Common myeloid progenitor, CD34-positive (primary cell): ENCODE data around the gene RMND5A.

ENCODE experiments used
- CTCF ChIA-PET: fragments of 350-600 bp; sonication (Branson Sonifier 250); formaldehyde crosslinking; loops from one replicate; lab custom pipeline; 2021; ENCODE audit warnings: antibody characterized with exemption; lab: Charles Lee
- POLR2A ChIA-PET: fragments of 350-600 bp; sonication (Branson Sonifier 250); formaldehyde crosslinking; loops from one replicate; lab custom pipeline; 2021; ENCODE audit warnings: antibody characterized with exemption; lab: Charles Lee
- DNase-seq, 3 donors: peaks; one replicate each; pipeline versions ENCODE4 v3.0.0 to v3.0.0-alpha.2; 2013
- H3K27ac ChIP-seq, 2 experiments: 1 replicate in 1 of 2; 2 replicates in 1 of 2; pipeline ENCODE4 v1.7.0; 2013; ENCODE audit warnings: inconsistent platforms in 2 of 2, low read length in 2 of 2, mild to moderate bottlenecking in 2 of 2, low read depth in 1 of 2, moderate library complexity in 1 of 2; ENCODE audit not compliant: severe bottlenecking in 2 of 2, insufficient read depth in 1 of 2, poor library complexity in 1 of 2
- H3K27me3 ChIP-seq, 5 experiments: replicated peaks in 2 of 5; 1 replicate in 3 of 5; 2 replicates in 2 of 5; pipeline versions ENCODE4 v1.6.1 to v1.7.0; 2013; ENCODE audit warnings: low read length in 4 of 5, mild to moderate bottlenecking in 2 of 5, moderate library complexity in 2 of 5, inconsistent platforms in 1 of 5; ENCODE audit not compliant: insufficient read depth in 5 of 5, control insufficient read depth in 4 of 5
- H3K36me3 ChIP-seq, 4 experiments: 1 replicate in 2 of 4; 2 replicates in 2 of 4; pipeline versions ENCODE4 v1.6.1 to v1.7.0; 2013; ENCODE audit warnings: low read length in 3 of 4, control low read depth in 1 of 4, mild to moderate bottlenecking in 1 of 4; ENCODE audit not compliant: control insufficient read depth in 4 of 4, insufficient read depth in 4 of 4
- H3K4me1 ChIP-seq, 4 experiments: 1 replicate in 3 of 4; 2 replicates in 1 of 4; pipeline versions ENCODE4 v1.6.1 to v1.7.1; 2013; ENCODE audit warnings: low read length in 3 of 4, mild to moderate bottlenecking in 3 of 4, control low read depth in 1 of 4, inconsistent platforms in 1 of 4, moderate library complexity in 1 of 4; ENCODE audit not compliant: control insufficient read depth in 4 of 4, insufficient read depth in 4 of 4; ENCODE audit errors: control extremely low read depth in 1 of 4
- H3K4me3 ChIP-seq, 7 experiments: 1 replicate in 4 of 7; 2 replicates in 3 of 7; pipeline versions ENCODE4 v1.5.1 to v1.7.0; 2013; ENCODE audit warnings: mild to moderate bottlenecking in 7 of 7, low read length in 6 of 7, moderate library complexity in 6 of 7, inconsistent platforms in 2 of 7, low read depth in 2 of 7, control low read depth in 1 of 7; ENCODE audit not compliant: insufficient read depth in 4 of 7, control insufficient read depth in 1 of 7; ENCODE audit errors: extremely low read depth in 1 of 7
- H3K9me3 ChIP-seq, 5 experiments: 1 replicate in 4 of 5; 2 replicates in 1 of 5; pipeline versions ENCODE4 v1.6.1 to v1.7.1; 2013; ENCODE audit warnings: low read length in 4 of 5, mild to moderate bottlenecking in 2 of 5, inconsistent platforms in 1 of 5, low read depth in 1 of 5, moderate library complexity in 1 of 5; ENCODE audit not compliant: control insufficient read depth in 4 of 5, insufficient read depth in 2 of 5; ENCODE audit errors: control extremely low read depth in 1 of 5
- WGBS: methylation state at CpG from one replicate; pipeline ENCODE4 v1.1.5; 2013; ENCODE audit not compliant: insufficient coverage; 5-methylcytosine and 5-hydroxymethylcytosine counted together

Gene RMND5A

DNA sequence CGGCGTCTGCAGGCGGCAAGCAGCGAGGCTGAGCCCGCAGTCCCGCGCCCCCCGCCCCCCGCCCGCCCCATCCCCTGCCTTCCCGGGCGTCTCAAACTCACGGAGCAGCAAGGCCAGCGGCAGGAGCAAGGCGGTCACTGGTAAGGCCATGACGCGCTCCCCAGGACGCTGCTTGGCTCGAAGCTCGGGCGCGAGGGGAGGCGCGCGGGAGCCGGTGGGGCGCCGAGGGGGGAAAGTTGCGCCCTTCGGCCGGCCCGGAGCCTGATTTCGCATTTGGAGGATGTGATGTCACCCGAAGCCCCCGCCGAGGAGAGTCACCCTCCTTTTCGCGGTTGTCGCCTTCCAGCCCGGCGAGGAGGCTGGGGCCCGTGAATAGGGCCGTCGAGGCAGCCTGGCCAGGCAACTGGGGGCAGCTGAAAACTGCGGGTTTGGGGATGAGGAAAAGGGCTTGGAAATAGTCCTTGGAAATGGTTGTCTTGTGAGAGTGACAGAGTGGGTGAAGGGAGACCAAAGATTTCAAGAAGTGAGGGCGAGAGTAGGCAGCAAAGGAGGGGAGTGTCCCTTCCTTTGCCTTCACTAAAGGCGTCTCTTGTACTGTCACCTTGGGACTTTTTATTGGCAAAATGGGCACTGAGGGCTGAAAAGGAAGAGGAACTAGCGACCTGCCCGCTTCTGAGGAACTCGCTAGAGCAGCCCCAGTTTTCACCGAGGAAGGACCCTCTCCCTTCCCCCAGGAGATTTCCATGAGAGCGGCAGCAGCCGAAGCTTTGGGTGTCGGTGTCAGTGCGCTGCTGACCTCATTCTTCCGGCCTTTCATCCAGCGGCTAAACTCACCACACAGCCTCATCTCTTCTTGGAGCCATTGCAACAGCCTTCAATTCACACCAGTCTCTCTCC lies 70.8 kb downstream of the RMND5A start, which contains the start of gene CD8A:
TSS of gene CD8A (minus strand) at position 238 of the 897 bp plus-strand sequence. CDS start at position 150, 88 bp downstream.
- ChIA-PET CTCF (interaction anchor here (1.1 kb wide), 1 partner anchor 37 kb away, joined by 3 read pairs; no protein-coding TSS in a partner anchor), POLR2A (no interaction called here)
- Histone ChIP-seq H3K27ac (no peak within 1 kb of the TSS), H3K4me1 (peaks cover 0 to 30% (median 27%) of the 10 kb centered on the region in 4 experiments), H3K9me3 (peaks cover 0 to 6% (median 4%) of the 10 kb centered on the region in 5 experiments), H3K27me3 (peaks cover 0 to 72% (median 36%) of the 10 kb centered on the region in 5 experiments), H3K4me3 (peak within 1 kb of the TSS in 6 of 7 experiments; percentile 45 to 78 (median 58)), H3K36me3 (no peaks in the 10 kb centered on the region)
- DNase-seq: peak in 2 of 3 donors; percentile 64 to 69
- 2% methylated on average over 40 of the region's 57 CpGs for WGBS

DNA sequence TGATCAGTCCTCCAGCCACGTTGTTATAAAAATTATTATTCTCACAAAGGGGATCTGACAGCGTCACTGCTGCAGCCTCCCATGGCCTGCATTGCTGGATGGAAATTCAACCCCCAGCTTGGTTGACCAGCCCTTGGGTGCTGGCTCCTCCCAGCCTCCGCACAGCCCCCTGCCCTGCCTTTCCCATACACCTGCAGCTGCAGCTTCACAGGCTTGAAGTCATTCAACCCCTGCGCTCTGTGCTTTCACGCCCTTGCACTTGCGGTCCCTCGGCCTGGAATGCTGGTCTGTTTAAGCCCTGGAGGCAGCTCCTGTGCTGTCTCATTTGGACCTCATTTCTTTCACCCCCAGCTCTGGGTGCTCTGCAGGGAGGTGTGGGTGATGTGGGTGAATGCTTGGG lies 71.5 kb downstream of the RMND5A start:
- ChIA-PET CTCF (interaction anchor here (1.1 kb wide), 1 partner anchor 38 kb away, joined by 3 read pairs; no protein-coding TSS in a partner anchor), POLR2A (no interaction called here)
- 45% methylated on average over 6 of the region's 7 CpGs for WGBS
- H3K36me3 ChIP-seq: no peaks in the 10 kb centered on the region
- DNase-seq: no peak
- H3K9me3 ChIP-seq: peaks cover 4 to 12% (median 5%) of the 10 kb centered on the region in 5 experiments
- H3K4me1 ChIP-seq: peaks cover 0 to 30% (median 27%) of the 10 kb centered on the region in 4 experiments
- H3K27me3 ChIP-seq: peaks cover 0 to 70% (median 36%) of the 10 kb centered on the region in 5 experiments
- H3K27ac ChIP-seq: no peak overlapping the region
- H3K4me3 ChIP-seq: peak overlapping the region in 6 of 7 experiments; percentile 45 to 78 (median 58)

DNA sequence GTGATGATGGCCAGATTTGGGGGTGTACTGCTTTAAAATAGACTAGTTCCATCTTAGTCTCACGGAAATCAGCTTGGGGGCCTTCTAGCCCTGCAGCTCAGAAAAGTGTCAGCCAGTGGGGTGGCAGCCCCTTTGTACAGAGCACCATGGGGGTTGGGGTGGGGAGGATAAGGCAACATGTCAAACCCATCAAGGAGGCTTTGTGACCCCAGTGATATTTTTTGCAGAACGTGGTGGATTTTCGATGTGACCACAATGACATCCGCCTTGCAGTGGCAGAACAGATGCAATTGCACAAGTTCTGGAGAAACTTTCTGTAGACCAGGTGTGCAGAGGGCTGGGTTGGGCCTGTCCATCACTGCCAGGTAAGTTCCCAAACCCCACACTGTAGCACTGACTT lies 73.7 kb downstream of the RMND5A start:
- CTCF ChIA-PET: no interaction called here
- POLR2A ChIA-PET: no interaction called here
- H3K4me3 ChIP-seq: no peak overlapping the region
- H3K9me3 ChIP-seq: peaks cover 6 to 21% (median 14%) of the 10 kb centered on the region in 5 experiments
- 72% methylated on average over 4 of the region's 4 CpGs for WGBS
- no peak overlapping the region for H3K27ac ChIP-seq
- no peaks in the 10 kb centered on the region for H3K36me3 ChIP-seq
- peaks cover 0 to 30% (median 27%) of the 10 kb centered on the region in 4 experiments for H3K4me1 ChIP-seq
- DNase-seq: no peak
- H3K27me3 ChIP-seq: peaks cover 0 to 55% (median 29%) of the 10 kb centered on the region in 5 experiments

DNA sequence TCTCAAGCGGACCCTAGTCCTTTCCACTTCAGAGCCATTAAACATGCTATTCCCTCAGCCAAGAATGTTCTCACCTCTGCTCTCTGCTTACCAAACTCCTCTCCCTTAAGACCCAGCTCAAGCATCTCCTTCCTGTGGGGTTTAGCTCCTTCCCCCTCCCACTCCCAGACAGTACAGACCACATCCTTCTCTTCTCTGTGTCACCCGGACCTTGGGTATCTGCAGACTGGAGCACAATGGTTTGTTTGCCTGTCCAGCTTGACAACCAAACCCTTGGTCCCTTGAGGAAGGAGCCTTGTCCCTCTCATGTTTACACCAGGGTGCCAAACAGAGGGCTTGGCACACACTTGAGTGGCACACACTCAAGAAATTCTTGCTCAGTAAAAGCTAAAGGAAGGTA lies 74.8 kb downstream of the RMND5A start:
- H3K27ac ChIP-seq: no peak overlapping the region
- 90% methylated on average over 2 of the region's 2 CpGs for WGBS
- H3K4me3 ChIP-seq: no peak overlapping the region
- H3K36me3 ChIP-seq: no peaks in the 10 kb centered on the region
- ChIA-PET CTCF (interaction anchor here (2.0 kb wide), 1 partner anchor 14 kb away, joined by 6 read pairs; no protein-coding TSS in a partner anchor), POLR2A (no interaction called here)
- DNase-seq: no peak
- peaks cover 0 to 44% (median 23%) of the 10 kb centered on the region in 5 experiments for H3K27me3 ChIP-seq
- H3K9me3 ChIP-seq: peaks cover 6 to 21% (median 14%) of the 10 kb centered on the region in 5 experiments
- H3K4me1 ChIP-seq: peaks cover 0 to 20% (median 18%) of the 10 kb centered on the region in 4 experiments

DNA sequence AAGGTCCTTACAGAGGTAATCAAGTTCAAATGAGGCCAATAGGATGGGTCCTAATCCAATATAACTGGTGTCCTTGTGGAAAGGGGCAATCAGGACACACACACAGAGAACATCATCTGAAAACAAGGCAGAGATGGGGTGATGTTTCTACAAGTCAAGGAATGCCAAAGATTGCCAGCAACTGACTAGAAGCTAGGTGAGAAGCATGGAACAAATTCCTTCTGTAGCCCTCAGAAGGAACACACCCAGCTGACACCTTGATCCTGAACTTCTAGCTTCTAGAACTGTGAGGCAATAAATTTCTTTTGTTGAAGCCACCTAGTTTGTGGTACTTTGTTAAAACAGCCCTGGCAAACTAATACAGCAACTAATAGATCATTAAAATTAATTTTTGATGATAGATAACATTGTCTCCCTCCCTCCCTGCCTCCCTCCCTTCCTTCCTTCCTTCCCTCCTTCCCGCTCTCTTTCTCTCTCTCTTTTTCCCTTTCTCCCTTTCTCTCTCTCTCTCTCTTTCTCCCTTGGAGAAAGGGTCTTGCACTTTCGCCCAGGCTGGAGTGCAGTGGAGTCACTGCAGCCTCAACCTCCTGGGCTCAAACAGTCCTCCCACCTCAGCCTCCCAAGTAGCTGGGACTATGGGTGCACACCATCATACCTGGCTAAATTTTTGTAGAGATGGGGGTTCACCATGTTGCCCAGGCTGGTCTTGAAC lies 80.9 kb downstream of the RMND5A start:
- peaks cover 0 to 3% (median 2%) of the 10 kb centered on the region in 5 experiments for H3K27me3 ChIP-seq
- H3K27ac ChIP-seq: no peak overlapping the region
- peaks cover 2 to 14% (median 12%) of the 10 kb centered on the region in 5 experiments for H3K9me3 ChIP-seq
- DNase-seq: no peak
- 89% methylated on average over 1 of the region's 2 CpGs for WGBS
- CTCF ChIA-PET: no interaction called here
- no peaks in the 10 kb centered on the region for H3K36me3 ChIP-seq
- H3K4me3 ChIP-seq: no peak overlapping the region
- POLR2A ChIA-PET: no interaction called here
- H3K4me1 ChIP-seq: no peaks in the 10 kb centered on the region

DNA sequence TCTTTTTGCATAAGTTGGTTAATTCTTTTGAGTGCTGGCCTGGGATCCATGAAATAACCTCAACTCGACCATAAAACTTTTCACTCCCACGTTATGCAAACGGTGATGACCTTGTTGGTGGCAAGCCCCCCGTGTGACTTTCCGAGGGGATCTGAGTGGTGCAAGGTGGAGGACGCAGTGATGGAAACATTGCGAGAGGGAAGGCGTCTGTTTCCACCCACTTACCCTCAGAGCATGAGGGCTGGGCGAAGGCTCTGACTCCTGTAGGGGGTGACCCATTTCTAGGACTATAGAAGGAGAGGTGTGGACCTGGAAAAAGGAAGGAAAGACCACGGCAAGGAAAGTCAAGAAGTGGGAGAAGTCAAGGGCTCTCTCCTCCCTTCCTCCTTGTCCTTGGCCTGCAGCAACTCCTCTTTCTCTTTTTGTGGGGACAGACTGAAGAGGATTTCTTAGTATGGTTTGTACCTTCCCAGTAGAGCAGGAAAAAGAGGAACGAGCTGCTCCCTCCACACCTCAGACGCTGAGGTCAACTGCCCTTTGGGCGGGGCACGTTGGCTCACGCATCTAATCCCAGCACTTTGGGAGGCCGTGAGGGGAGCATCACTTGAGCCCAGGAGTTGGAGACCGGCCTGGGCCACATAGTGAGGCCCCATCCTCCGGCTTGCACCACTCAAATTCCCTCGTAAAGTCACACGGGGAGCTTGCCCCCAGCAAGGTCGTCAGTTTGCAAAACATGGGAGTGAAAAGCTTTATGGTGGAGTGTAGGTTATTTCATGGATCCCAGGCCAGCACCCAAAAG lies 86.2 kb downstream of the RMND5A start:
- H3K4me1 ChIP-seq: peaks cover 0 to 30% (median 23%) of the 10 kb centered on the region in 4 experiments
- H3K9me3 ChIP-seq: no peaks in the 10 kb centered on the region
- no peaks in the 10 kb centered on the region for H3K36me3 ChIP-seq
- peaks cover 0 to 35% (median 10%) of the 10 kb centered on the region in 5 experiments for H3K27me3 ChIP-seq
- no peak for DNase-seq
- ChIA-PET POLR2A (no interaction called here), CTCF (interaction anchor here (0.9 to 2.0 kb wide), 3 partner anchors 10 to 43 kb away, joined by 3 to 10 read pairs (median 4); no protein-coding TSS in a partner anchor)
- 89% methylated on average over 9 of the region's 21 CpGs for WGBS
- no peak overlapping the region for H3K27ac ChIP-seq
- H3K4me3 ChIP-seq: no peak overlapping the region
